ENCODE results near the gene PARD3. TPM values are rescaled to one million over a fixed set of nuclear protein-coding genes. Genes with fewer than 3 reads are reported as not detected.

PARD3 gene
- total RNA-seq, 1 experiment from 2014 or later: 51.8 TPM

DNA sequence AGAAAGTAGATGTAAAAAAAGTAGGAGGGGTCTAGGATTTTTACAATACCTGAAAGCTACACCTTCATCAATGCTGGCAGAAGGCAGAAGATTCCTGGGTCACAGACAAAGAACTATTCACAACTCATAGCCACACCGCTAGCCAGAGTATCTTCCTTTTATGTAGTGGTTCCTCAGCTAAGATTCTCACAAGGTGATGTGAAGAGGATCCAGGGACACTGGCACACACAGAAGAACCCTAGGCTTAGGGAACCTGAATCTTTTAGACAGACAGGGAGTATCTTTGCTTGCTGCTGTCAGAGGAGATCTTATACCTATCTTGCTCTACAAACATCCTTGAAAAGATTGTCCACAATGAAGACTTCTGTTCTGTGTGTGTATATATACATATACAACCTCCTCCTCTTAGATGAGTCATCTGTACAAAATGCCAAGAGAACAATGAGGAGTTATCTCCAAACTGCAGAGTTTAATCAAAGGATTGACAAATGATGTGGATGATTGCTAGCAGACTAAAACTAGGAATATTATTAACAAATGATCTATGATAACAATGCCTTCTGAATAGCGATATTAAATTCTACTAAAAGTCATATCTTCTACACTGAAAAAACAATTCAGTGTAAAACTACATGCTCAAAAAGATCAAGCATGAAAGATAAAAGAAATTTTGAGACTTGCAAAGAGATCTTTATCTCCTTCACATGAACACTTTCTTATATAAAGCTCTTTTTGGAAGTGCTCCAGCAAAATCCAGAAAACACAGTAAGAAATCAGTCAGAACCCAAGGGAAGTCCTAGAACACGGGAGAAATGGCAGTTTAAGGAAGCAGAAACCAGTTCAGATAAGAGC lies 409.3 kb downstream of the PARD3 start:
- H3K9me3 Mint-ChIP-seq: no peaks in the 10 kb centered on the region
- peaks cover 12% of the 10 kb centered on the region for H3K4me1 Mint-ChIP-seq
- ChIA-PET POLR2A (no interaction called here), CTCF (no interaction called here)
- H3K36me3 Mint-ChIP-seq: no peaks in the 10 kb centered on the region
- no peaks in the 10 kb centered on the region for H3K27me3 Mint-ChIP-seq (ENCODE audit: low read depth)
- no peak for DNase-seq (ENCODE audit: low spot score)
- no peak overlapping the region for H3K4me3 Mint-ChIP-seq
- TF ChIP-seq, protein P1, sequence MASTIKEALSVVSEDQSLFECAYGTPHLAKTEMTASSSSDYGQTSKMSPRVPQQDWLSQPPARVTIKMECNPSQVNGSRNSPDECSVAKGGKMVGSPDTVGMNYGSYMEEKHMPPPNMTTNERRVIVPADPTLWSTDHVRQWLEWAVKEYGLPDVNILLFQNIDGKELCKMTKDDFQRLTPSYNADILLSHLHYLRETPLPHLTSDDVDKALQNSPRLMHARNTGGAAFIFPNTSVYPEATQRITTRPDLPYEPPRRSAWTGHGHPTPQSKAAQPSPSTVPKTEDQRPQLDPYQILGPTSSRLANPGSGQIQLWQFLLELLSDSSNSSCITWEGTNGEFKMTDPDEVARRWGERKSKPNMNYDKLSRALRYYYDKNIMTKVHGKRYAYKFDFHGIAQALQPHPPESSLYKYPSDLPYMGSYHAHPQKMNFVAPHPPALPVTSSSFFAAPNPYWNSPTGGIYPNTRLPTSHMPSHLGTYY (CRISPR knock-in tag; IDR thresholded peaks at IDR 0.05): no peak
- TF ChIP-seq, protein P2, sequence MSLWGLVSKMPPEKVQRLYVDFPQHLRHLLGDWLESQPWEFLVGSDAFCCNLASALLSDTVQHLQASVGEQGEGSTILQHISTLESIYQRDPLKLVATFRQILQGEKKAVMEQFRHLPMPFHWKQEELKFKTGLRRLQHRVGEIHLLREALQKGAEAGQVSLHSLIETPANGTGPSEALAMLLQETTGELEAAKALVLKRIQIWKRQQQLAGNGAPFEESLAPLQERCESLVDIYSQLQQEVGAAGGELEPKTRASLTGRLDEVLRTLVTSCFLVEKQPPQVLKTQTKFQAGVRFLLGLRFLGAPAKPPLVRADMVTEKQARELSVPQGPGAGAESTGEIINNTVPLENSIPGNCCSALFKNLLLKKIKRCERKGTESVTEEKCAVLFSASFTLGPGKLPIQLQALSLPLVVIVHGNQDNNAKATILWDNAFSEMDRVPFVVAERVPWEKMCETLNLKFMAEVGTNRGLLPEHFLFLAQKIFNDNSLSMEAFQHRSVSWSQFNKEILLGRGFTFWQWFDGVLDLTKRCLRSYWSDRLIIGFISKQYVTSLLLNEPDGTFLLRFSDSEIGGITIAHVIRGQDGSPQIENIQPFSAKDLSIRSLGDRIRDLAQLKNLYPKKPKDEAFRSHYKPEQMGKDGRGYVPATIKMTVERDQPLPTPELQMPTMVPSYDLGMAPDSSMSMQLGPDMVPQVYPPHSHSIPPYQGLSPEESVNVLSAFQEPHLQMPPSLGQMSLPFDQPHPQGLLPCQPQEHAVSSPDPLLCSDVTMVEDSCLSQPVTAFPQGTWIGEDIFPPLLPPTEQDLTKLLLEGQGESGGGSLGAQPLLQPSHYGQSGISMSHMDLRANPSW (CRISPR knock-in tag; conservative IDR thresholded peaks at IDR 0.05; ENCODE audit: low read depth): no peak
- TF ChIP-seq RELA (CRISPR knock-in tag; IDR thresholded peaks at IDR 0.05; ENCODE audit: borderline replicate concordance) (no peak), JAZF1 (CRISPR knock-in tag; IDR thresholded peaks at IDR 0.05) (no peak), EMX1 (CRISPR knock-in tag; IDR thresholded peaks at IDR 0.05) (no peak), ATF1 (CRISPR knock-in tag; IDR thresholded peaks at IDR 0.05) (no peak)
- H3K27ac Mint-ChIP-seq: no peak overlapping the region
- no peak for ATAC-seq

GRCh38 chr10:34403512-34403911 lies 411.6 kb downstream of the PARD3 start:
- Mint-ChIP-seq H3K27ac (no peak overlapping the region), H3K4me3 (no peak overlapping the region), H3K36me3 (no peaks in the 10 kb centered on the region), H3K9me3 (no peaks in the 10 kb centered on the region), H3K27me3 (ENCODE audit: low read depth) (no peaks in the 10 kb centered on the region), H3K4me1 (peaks cover 9% of the 10 kb centered on the region)
- DNase-seq (ENCODE audit: low spot score): no peak
- TF ChIP-seq, protein P3, sequence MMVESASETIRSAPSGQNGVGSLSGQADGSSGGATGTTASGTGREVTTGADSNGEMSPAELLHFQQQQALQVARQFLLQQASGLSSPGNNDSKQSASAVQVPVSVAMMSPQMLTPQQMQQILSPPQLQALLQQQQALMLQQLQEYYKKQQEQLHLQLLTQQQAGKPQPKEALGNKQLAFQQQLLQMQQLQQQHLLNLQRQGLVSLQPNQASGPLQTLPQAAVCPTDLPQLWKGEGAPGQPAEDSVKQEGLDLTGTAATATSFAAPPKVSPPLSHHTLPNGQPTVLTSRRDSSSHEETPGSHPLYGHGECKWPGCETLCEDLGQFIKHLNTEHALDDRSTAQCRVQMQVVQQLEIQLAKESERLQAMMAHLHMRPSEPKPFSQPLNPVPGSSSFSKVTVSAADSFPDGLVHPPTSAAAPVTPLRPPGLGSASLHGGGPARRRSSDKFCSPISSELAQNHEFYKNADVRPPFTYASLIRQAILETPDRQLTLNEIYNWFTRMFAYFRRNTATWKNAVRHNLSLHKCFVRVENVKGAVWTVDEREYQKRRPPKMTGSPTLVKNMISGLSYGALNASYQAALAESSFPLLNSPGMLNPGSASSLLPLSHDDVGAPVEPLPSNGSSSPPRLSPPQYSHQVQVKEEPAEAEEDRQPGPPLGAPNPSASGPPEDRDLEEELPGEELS (CRISPR knock-in tag; IDR thresholded peaks at IDR 0.05): no peak
- TF ChIP-seq GABPB1 (CRISPR knock-in tag; IDR thresholded peaks at IDR 0.05): no peak
- CTCF ChIA-PET: no interaction called here
- POLR2A ChIA-PET: no interaction called here
- ATAC-seq: no peak

GRCh38 chr10:34400075-34400474 lies 415.0 kb downstream of the PARD3 start:
- H3K4me1 Mint-ChIP-seq: peaks cover 14% of the 10 kb centered on the region
- no peaks in the 10 kb centered on the region for H3K9me3 Mint-ChIP-seq
- DNase-seq (ENCODE audit: low spot score) (no peak), ATAC-seq (no peak)
- no peak overlapping the region for H3K4me3 Mint-ChIP-seq
- H3K36me3 Mint-ChIP-seq: no peaks in the 10 kb centered on the region
- POLR2A ChIA-PET: no interaction called here
- H3K27ac Mint-ChIP-seq: no peak overlapping the region
- CTCF ChIA-PET: no interaction called here
- no peaks in the 10 kb centered on the region for H3K27me3 Mint-ChIP-seq (ENCODE audit: low read depth)
- TF ChIP-seq ZBTB43 (CRISPR knock-in tag; IDR thresholded peaks at IDR 0.05): no peak
- no peak for TF ChIP-seq ZNF263 (CRISPR knock-in tag; IDR thresholded peaks at IDR 0.05; ENCODE audit: low read depth)
- no peak for TF ChIP-seq SOX15 (CRISPR knock-in tag; IDR thresholded peaks at IDR 0.05)
- no peak for TF ChIP-seq GRHL2 (CRISPR knock-in tag; IDR thresholded peaks at IDR 0.05; ENCODE audit: insufficient replicate concordance, severe bottlenecking)
- TF ChIP-seq GABPB1 (CRISPR knock-in tag; IDR thresholded peaks at IDR 0.05): no peak
- no peak for TF ChIP-seq NR1H2 (CRISPR knock-in tag; IDR thresholded peaks at IDR 0.05)
- TF ChIP-seq JAZF1 (CRISPR knock-in tag; IDR thresholded peaks at IDR 0.05): no peak
- TF ChIP-seq, protein P4, sequence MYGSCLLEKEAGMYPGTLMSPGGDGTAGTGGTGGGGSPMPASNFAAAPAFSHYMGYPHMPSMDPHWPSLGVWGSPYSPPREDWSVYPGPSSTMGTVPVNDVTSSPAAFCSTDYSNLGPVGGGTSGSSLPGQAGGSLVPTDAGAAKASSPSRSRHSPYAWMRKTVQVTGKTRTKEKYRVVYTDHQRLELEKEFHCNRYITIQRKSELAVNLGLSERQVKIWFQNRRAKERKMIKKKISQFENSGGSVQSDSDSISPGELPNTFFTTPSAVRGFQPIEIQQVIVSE (CRISPR knock-in tag; IDR thresholded peaks at IDR 0.05; ENCODE audit: borderline replicate concordance): no peak
- no peak for TF ChIP-seq TEAD1 (CRISPR knock-in tag; IDR thresholded peaks at IDR 0.05)
- no peak for TF ChIP-seq RORB (CRISPR knock-in tag; IDR thresholded peaks at IDR 0.05)
- no peak for TF ChIP-seq NFATC4 (CRISPR knock-in tag; IDR thresholded peaks at IDR 0.05)
- TF ChIP-seq CREM (CRISPR knock-in tag; IDR thresholded peaks at IDR 0.05): no peak
- TF ChIP-seq AR (CRISPR knock-in tag; IDR thresholded peaks at IDR 0.05): no peak
- TF ChIP-seq EMX1 (CRISPR knock-in tag; IDR thresholded peaks at IDR 0.05): no peak
- TF ChIP-seq, protein P5, sequence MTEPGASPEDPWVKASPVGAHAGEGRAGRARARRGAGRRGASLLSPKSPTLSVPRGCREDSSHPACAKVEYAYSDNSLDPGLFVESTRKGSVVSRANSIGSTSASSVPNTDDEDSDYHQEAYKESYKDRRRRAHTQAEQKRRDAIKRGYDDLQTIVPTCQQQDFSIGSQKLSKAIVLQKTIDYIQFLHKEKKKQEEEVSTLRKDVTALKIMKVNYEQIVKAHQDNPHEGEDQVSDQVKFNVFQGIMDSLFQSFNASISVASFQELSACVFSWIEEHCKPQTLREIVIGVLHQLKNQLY (CRISPR knock-in tag; IDR thresholded peaks at IDR 0.05): no peak
